IMR-90 (cell line): ENCODE measurements around the gene GAR1. TPM values are rescaled to one million over a fixed set of nuclear protein-coding genes. Genes with fewer than 3 reads are reported as not detected.

Experiments used
- ATAC-seq: fragments of 200-7000 bp; cut with Tn5 transposase; 2 replicates; pipeline ENCODE4 v1.9.1; 2020; ENCODE audit warnings: low read depth, mild to moderate bottlenecking, moderate library complexity
- BruUV-seq: library from RNA; stranded (reverse); fragments of 400-500 nt; replicated peaks from 2 replicates; lab custom pipeline; 2021; lab: Mats Ljungman, UMichigan
- CTCF ChIA-PET: fragments of 300-600 bp; formaldehyde crosslinking; extraction: SDS; loops from one replicate; lab custom pipeline; 2021; ENCODE audit warnings: antibody characterized with exemption; lab: Yijun Ruan, JAX
- POLR2A ChIA-PET: fragments of 300-600 bp; sonication (Branson Sonifier 250); formaldehyde crosslinking; loops from one replicate; lab custom pipeline; 2022; ENCODE audit warnings: antibody characterized with exemption; ENCODE audit not compliant: unreplicated experiment; lab: Charles Lee
- DNase-seq: peaks from one replicate; pipeline ENCODE4 v3.0.0; 2013
- H2AFZ ChIP-seq: replicated peaks from 2 replicates; pipeline ENCODE3; 2013; ENCODE audit warnings: low read length, mild to moderate bottlenecking; ENCODE audit not compliant: poor library complexity
- H2AK5ac ChIP-seq: 2 replicates; pipeline ENCODE4 v1.6.1; 2013; ENCODE audit warnings: low read depth, low read length, inconsistent platforms
- H2AK9ac ChIP-seq: replicated peaks from 2 replicates; pipeline ENCODE3; 2013; ENCODE audit warnings: mild to moderate bottlenecking, low read depth, low read length, moderate library complexity; ENCODE audit not compliant: poor library complexity
- H2BK120ac ChIP-seq: 2 replicates; pipeline ENCODE4 v1.6.1; 2013; ENCODE audit warnings: low read depth, low read length, inconsistent platforms
- H2BK15ac ChIP-seq: 3 replicates; pipeline ENCODE4 v1.6.1; 2013; ENCODE audit warnings: low read depth, low read length, inconsistent platforms
- H2BK20ac ChIP-seq: 2 replicates; pipeline ENCODE4 v1.6.1; 2013; ENCODE audit warnings: low read depth, mild to moderate bottlenecking, inconsistent platforms, low read length, moderate library complexity
- H2BK5ac ChIP-seq: 2 replicates; pipeline ENCODE4 v1.6.1; 2013; ENCODE audit warnings: mild to moderate bottlenecking, low read depth, low read length, inconsistent platforms; ENCODE audit not compliant: poor library complexity, severe bottlenecking
- H3K14ac ChIP-seq: replicated peaks from 2 replicates; pipeline ENCODE4 v1.6.1; 2013; ENCODE audit warnings: low read depth, low read length, inconsistent platforms
- H3K18ac ChIP-seq: 2 replicates; pipeline ENCODE4 v1.6.1; 2013; ENCODE audit warnings: low read depth, low read length, control low read depth
- H3K23ac ChIP-seq: 2 replicates; pipeline ENCODE4 v1.6.1; 2013; ENCODE audit warnings: low read depth, low read length, inconsistent platforms
- H3K27ac ChIP-seq: 2 replicates; pipeline ENCODE4 v1.5.1; 2013; ENCODE audit warnings: mild to moderate bottlenecking, control low read depth, low read length; ENCODE audit not compliant: insufficient read depth
- H3K27me3 ChIP-seq: 2 replicates; pipeline ENCODE4 v1.6.1; 2013; ENCODE audit warnings: low read length; ENCODE audit not compliant: control insufficient read depth, insufficient read depth
- H3K36me3 ChIP-seq: 2 replicates; pipeline ENCODE4 v1.6.1; 2013; ENCODE audit warnings: low read length, mixed read lengths; ENCODE audit not compliant: control insufficient read depth, insufficient read depth
- H3K4ac ChIP-seq: 2 replicates; pipeline ENCODE4 v1.6.1; 2013; ENCODE audit warnings: low read depth, low read length, inconsistent platforms
- H3K4me1 ChIP-seq: 2 replicates; pipeline ENCODE4 v1.6.1; 2013; ENCODE audit warnings: low read length, mixed read lengths; ENCODE audit not compliant: control insufficient read depth, insufficient read depth
- H3K4me2 ChIP-seq: 2 replicates; pipeline ENCODE4 v1.6.1; 2013; ENCODE audit warnings: low read depth, mild to moderate bottlenecking, control low read depth, low read length, moderate library complexity
- H3K4me3 ChIP-seq: 2 replicates; pipeline ENCODE4 v1.5.1; 2013; ENCODE audit warnings: low read depth, mild to moderate bottlenecking, control low read depth, low read length, moderate library complexity; ENCODE audit not compliant: insufficient read depth
- H3K56ac ChIP-seq: 2 replicates; pipeline ENCODE4 v1.6.1; 2013; ENCODE audit warnings: low read length, inconsistent platforms; ENCODE audit not compliant: insufficient read depth; ENCODE audit errors: extremely low read depth
- H3K79me1 ChIP-seq, 2 experiments: 2 replicates each; pipeline ENCODE4 v1.6.1; 2013; ENCODE audit warnings: low read length in 2 of 2, inconsistent platforms in 1 of 2, low read depth in 1 of 2
- H3K9ac ChIP-seq: 2 replicates; pipeline ENCODE4 v1.6.1; 2013; ENCODE audit warnings: low read depth, low read length, control low read depth
- H3K9me1 ChIP-seq: 2 replicates; pipeline ENCODE4 v1.6.1; 2013; ENCODE audit warnings: low read length, inconsistent platforms; ENCODE audit not compliant: insufficient read depth
- H3K9me3 ChIP-seq: 2 replicates; pipeline ENCODE4 v1.6.1; 2013; ENCODE audit warnings: low read length; ENCODE audit not compliant: control insufficient read depth, insufficient read depth
- H4K20me1 ChIP-seq: 2 replicates; pipeline ENCODE4 v1.6.1; 2013; ENCODE audit warnings: low read length, inconsistent platforms; ENCODE audit not compliant: insufficient read depth
- H4K5ac ChIP-seq: 2 replicates; pipeline ENCODE4 v1.6.1; 2013; ENCODE audit warnings: mild to moderate bottlenecking, low read depth, low read length, control low read depth
- H4K8ac ChIP-seq, 2 experiments: 2 replicates each; pipeline ENCODE4 v1.6.1; 2013; ENCODE audit warnings: low read depth in 2 of 2, low read length in 2 of 2, control low read depth in 1 of 2, inconsistent platforms in 1 of 2
- H4K91ac ChIP-seq: 2 replicates; pipeline ENCODE4 v1.6.1; 2013; ENCODE audit warnings: low read depth, low read length, inconsistent platforms; ENCODE audit not compliant: insufficient read depth
- MAZ ChIP-seq: IDR thresholded peaks from 2 replicates; pipeline ENCODE4 v1.6.1; 2012; ENCODE audit warnings: low read depth, mild to moderate bottlenecking, low read length, improper control_type of control experiment, moderate library complexity, borderline replicate concordance
- RAD21 ChIP-seq: IDR thresholded peaks from 2 replicates; pipeline ENCODE4 v1.6.1; 2012; ENCODE audit warnings: low read length, improper control_type of control experiment
- WGBS, 2 experiments: methylation state at CpG; one replicate each; pipeline versions ENCODE4 v1.1.5 to v1.1.7; 2013; ENCODE audit warnings: missing lambda C conversion rate in 2 of 2; ENCODE audit not compliant: insufficient read length in 1 of 2; ENCODE audit errors: extremely low coverage in 2 of 2; 5-methylcytosine and 5-hydroxymethylcytosine counted together
- dilution Hi-C: fragments of 300-500 bp; cut with HindIII; formaldehyde crosslinking; loops from one replicate; pipeline ENCODE4 v1.14.3; 2018; ENCODE audit warnings: low sequenced_read_pairs; ENCODE audit not compliant: unreplicated experiment
- in situ Hi-C: fragments of 300-500 bp; cut with MboI; formaldehyde crosslinking; loops from 3 replicates; pipeline ENCODE4 v1.14.3; 2019; ENCODE audit warnings: low sequenced_read_pairs, inconsistent platforms, mixed read lengths
- intact Hi-C: fragments of 100-400 bp; cut with micrococcal nuclease; formaldehyde crosslinking; loops from 2 replicates; pipeline ENCODE4 v1.10.0; 2022
- polyA plus RNA-seq, 3 experiments: library from polyadenylated mRNA; depleted of rRNA; stranded (reverse); fragments of >200 nt; gene quantifications; 2 replicates each; pipeline ENCODE4 v1.2.3, GENCODE V29; 2012; ENCODE audit warnings: low replicate concordance in 1 of 3
- total RNA-seq: library from RNA; depleted of rRNA; stranded (reverse); fragments of >200 nt; gene quantifications from 2 replicates; pipeline ENCODE4 v1.2.3, GENCODE V29; 2012
- TF ChIP-seq, protein P1 (sequence below): conservative IDR thresholded peaks from 2 replicates; pipeline ENCODE4 v1.5.1; 2012; ENCODE audit warnings: mild to moderate bottlenecking, low read depth, low read length, improper control_type of control experiment

The GAR1 gene
- total and polyA plus RNA-seq, 2 of the 4 experiments (the other 2 are of a cell fraction), result 1.1 to 22.0 TPM

DNA sequence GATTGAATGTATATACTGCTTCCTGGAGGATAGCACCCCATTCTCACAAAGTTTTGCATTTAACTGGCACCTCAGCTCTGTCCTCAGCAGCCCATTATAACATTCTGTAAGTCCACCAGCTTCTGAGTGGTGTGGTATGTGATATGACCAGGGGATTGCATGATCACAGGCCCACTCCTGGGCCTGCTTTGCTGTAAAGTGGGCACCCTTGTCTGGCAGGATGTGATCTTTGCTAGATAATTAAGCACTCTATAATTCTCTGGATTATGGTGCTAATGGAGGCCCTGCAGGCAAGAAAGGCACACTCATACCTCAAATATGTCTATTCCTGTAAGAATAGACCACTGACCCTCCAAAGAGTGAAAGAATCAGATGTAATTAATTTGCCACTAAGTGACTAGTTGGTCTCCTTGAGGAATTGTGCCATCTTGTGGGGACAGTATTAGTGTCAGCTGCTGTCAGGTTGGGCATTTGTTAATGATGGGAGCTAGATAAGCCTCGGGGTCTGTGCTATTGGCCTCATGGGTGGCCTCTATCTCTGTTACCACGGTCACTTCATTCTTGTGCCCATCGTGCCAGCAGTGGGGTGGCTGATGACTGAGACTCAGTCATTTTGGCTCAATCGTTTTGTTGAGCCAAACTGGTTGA lies 11.5 kb upstream of the GAR1 start:
- Histone ChIP-seq H3K4ac (no peak overlapping the region), H3K56ac (no peak overlapping the region), H3K4me1 (no peaks in the 10 kb centered on the region), H3K36me3 (no peaks in the 10 kb centered on the region), H3K9me3 (no peaks in the 10 kb centered on the region), H3K23ac (no peak overlapping the region), H3K9ac (no peak overlapping the region), H4K8ac (no peak overlapping the region), H3K27me3 (no peaks in the 10 kb centered on the region; the same call in 1 of the 2 replicates), H3K79me1 (no peaks in the 10 kb centered on the region), H3K14ac (no peak overlapping the region), H2BK20ac (no peak overlapping the region), H4K5ac (no peak overlapping the region), H2AK9ac (no peak overlapping the region), H4K91ac (no peak overlapping the region), H3K4me2 (no peak overlapping the region), H3K4me3 (no peak overlapping the region), H2BK5ac (no peak overlapping the region), H4K20me1 (no peaks in the 10 kb centered on the region), H3K27ac (no peak overlapping the region), H2AK5ac (no peak overlapping the region), H3K9me1 (no peaks in the 10 kb centered on the region; the same call in 1 of the 2 replicates), H3K18ac (no peak overlapping the region), H2AFZ (peak overlapping the region; percentile 60), H2BK120ac (no peak overlapping the region), H2BK15ac (no peak overlapping the region)
- CTCF ChIA-PET, result interaction anchor here (0.6 to 1.3 kb wide), 5 partner anchors 9 to 1742 kb away, joined by 3 to 5 read pairs (median 3); no protein-coding TSS in a partner anchor
- TF ChIP-seq MAZ (no peak), RAD21 (peak; percentile 50)
- TF ChIP-seq, protein P1, sequence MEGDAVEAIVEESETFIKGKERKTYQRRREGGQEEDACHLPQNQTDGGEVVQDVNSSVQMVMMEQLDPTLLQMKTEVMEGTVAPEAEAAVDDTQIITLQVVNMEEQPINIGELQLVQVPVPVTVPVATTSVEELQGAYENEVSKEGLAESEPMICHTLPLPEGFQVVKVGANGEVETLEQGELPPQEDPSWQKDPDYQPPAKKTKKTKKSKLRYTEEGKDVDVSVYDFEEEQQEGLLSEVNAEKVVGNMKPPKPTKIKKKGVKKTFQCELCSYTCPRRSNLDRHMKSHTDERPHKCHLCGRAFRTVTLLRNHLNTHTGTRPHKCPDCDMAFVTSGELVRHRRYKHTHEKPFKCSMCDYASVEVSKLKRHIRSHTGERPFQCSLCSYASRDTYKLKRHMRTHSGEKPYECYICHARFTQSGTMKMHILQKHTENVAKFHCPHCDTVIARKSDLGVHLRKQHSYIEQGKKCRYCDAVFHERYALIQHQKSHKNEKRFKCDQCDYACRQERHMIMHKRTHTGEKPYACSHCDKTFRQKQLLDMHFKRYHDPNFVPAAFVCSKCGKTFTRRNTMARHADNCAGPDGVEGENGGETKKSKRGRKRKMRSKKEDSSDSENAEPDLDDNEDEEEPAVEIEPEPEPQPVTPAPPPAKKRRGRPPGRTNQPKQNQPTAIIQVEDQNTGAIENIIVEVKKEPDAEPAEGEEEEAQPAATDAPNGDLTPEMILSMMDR, result peak; percentile 43
- peak; percentile 37 for DNase-seq
- BruUV-seq, result no TSS peak
- in situ Hi-C loops (no loop called here), dilution Hi-C loops (no loop called here), intact Hi-C loops (loop anchor here (1.0 to 2.0 kb wide), 2 partner anchors 101 to 382 kb away; partner anchors contain the start of gene CASP6)
- no CpG with 5 or more reads among the region's 4 CpGs for WGBS, 2 experiments
- POLR2A ChIA-PET, result no interaction called here
- peak; percentile 65 for ATAC-seq
